ENCODE data around the gene AMT. TPM values are rescaled to one million over a fixed set of nuclear protein-coding genes. Genes with fewer than 3 reads are reported as not detected.

The AMT gene
- polyA plus RNA-seq, 2 of the 4 experiments (the other 2 are of a cell fraction) = 0.83 to 1.4 TPM

DNA sequence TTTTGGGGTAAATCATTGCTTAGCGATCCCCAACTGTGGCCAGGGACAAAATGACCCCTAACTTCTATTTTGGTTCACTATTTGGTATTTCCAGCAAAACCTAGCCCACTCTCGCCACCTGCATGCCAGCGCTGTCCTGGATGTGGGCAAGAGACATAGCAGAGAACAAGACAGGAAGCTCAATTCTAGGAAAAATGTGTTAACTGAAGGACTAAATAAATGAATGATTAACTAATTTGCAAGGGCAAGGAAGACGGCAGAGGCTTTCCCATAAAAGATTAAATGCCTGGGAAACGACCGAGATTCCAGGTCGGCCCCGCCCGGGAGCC, 6.4 kb upstream of the AMT start:
- TF ChIP-seq MAZ (IDR thresholded peaks at IDR 0.05; ENCODE audit: borderline replicate concordance, low read depth, low read length) = no peak
- TF ChIP-seq KDM5A (IDR thresholded peaks at IDR 0.05) = 0 out of 2 replicates have a peak, but pooled peaks have one; percentile 15
- no peak for TF ChIP-seq RNF2 (IDR thresholded peaks at IDR 0.05; ENCODE audit: borderline replicate concordance, low read depth)
- Histone ChIP-seq H3K27ac (peak overlapping the region; percentile 88 to 91), H3K4me1 (peaks cover 7% of the 10 kb centered on the region; the same call in 2 of the 3 replicates), H3K4me3 (peak overlapping the region; percentile 61), H3K4me2 (peak overlapping the region; percentile 80), H3K9me3 (no peaks in the 10 kb centered on the region)
- POLR2A ChIA-PET = interaction anchor here (0.6 to 1.6 kb wide), 14 partner anchors 8 to 439 kb away, joined by 3 to 7 read pairs (median 3); partner anchors contain the start of genes DAG1 and RHOA
- CTCF ChIA-PET = interaction anchor here (0.7 to 1.6 kb wide), 4 partner anchors 19 to 144 kb away, joined by 3 to 4 read pairs (median 4); partner anchors contain the start of gene USP4
- 4% methylated on average over 9 of the region's 9 CpGs for whole genome bisulfite sequencing (ENCODE audit: missing lambda C conversion rate)
- peak; percentile 28 to 42; a peak in 5 of 6 replicates for ATAC-seq
- FAIRE-seq = no peak
- peak in 1 of 2 experiments; percentile 46 for DNase-seq (ENCODE audit: low read depth in 1 of 2, low spot score in 1 of 2)

DNA sequence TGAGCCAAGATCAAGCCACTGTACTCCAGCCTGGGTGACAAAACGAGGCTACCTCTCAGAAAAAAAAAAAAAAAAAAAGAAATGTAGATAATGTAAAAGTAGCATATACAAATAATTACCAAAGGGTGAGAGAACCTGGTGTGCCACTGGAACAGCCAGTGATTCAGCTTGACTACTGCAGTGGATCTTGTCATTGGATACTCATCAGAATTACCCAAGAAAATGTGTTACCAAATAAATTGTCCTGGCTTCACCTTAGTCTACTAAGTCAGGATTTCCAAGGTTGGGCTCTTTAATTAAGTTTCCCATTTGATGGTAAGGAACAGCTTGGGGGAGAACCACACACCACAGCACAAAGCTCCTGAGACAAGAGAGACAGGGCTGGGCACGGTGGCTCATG, 5.3 kb upstream of the AMT start:
- ATAC-seq (no peak), FAIRE-seq (no peak), DNase-seq (ENCODE audit: low read depth in 1 of 2, low spot score in 1 of 2) (no peak)
- no peak for TF ChIP-seq RNF2 (IDR thresholded peaks at IDR 0.05; ENCODE audit: borderline replicate concordance, low read depth)
- TF ChIP-seq MYC (IDR thresholded peaks at IDR 0.05; ENCODE audit: borderline replicate concordance, low read length) = no peak
- TF ChIP-seq, protein P1, sequence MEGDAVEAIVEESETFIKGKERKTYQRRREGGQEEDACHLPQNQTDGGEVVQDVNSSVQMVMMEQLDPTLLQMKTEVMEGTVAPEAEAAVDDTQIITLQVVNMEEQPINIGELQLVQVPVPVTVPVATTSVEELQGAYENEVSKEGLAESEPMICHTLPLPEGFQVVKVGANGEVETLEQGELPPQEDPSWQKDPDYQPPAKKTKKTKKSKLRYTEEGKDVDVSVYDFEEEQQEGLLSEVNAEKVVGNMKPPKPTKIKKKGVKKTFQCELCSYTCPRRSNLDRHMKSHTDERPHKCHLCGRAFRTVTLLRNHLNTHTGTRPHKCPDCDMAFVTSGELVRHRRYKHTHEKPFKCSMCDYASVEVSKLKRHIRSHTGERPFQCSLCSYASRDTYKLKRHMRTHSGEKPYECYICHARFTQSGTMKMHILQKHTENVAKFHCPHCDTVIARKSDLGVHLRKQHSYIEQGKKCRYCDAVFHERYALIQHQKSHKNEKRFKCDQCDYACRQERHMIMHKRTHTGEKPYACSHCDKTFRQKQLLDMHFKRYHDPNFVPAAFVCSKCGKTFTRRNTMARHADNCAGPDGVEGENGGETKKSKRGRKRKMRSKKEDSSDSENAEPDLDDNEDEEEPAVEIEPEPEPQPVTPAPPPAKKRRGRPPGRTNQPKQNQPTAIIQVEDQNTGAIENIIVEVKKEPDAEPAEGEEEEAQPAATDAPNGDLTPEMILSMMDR (IDR thresholded peaks at IDR 0.05) = no peak
- no peak for TF ChIP-seq POLR2A (IDR thresholded peaks at IDR 0.05; ENCODE audit: low read length)
- POLR2A ChIA-PET = interaction anchor here (0.5 to 1.7 kb wide), 3 partner anchors 16 to 43 kb away, joined by 3 read pairs; partner anchors contain the start of genes DAG1, RHOA and TCTA
- H3K4me3 ChIP-seq = no peak overlapping the region
- CTCF ChIA-PET = no interaction called here
- peaks cover 11% of the 10 kb centered on the region for H3K4me1 ChIP-seq
- no peaks in the 10 kb centered on the region for H3K9me3 ChIP-seq
- peak overlapping the region in 1 of 2 experiments; percentile 91; a peak in 1 of 6 replicates for H3K27ac ChIP-seq
- 92% methylated on average over 2 of the region's 2 CpGs for WGBS (ENCODE audit: missing lambda C conversion rate)
- no peak overlapping the region for H3K4me2 ChIP-seq

DNA sequence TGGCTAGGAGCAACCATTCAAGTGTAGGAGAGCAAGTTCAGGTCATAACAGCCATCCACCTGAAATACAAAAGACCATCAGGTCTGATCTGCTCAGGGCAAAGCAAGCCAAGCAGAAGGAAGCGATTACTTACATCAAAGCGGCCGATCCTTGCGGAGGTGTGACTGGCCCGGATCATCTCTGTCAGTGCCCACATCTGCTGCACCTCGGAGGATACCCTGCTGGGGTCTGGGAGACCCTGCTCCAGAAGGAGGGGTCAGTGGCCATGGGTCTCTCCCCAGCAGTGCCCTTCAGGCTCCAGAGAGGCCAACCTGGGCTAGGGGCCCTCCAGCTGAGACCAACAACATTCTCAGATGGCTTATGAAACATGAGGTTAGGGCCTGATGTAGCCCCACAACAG, 2.5 kb upstream of the AMT start:
- DNase-seq (ENCODE audit: low read depth in 1 of 2, low spot score in 1 of 2) = no peak
- CTCF ChIA-PET = interaction anchor here (1.1 kb wide), 1 partner anchor 9 kb away, joined by 3 read pairs; no protein-coding TSS in a partner anchor
- FAIRE-seq = no peak
- WGBS (ENCODE audit: missing lambda C conversion rate) = 82% methylated on average over 6 of the region's 6 CpGs
- TF ChIP-seq BHLHE40 (IDR thresholded peaks at IDR 0.05; ENCODE audit: low read depth, low read length) (no peak), FOSL2 (IDR thresholded peaks at IDR 0.05) (no peak), FOSL2 (CRISPR knock-in tag; IDR thresholded peaks at IDR 0.05) (no peak), EHMT2 (IDR thresholded peaks at IDR 0.05; ENCODE audit: low read depth) (no peak), NFE2L2 (conservative IDR thresholded peaks at IDR 0.05; ENCODE audit: low read length) (no peak), KDM1A (IDR thresholded peaks at IDR 0.05; ENCODE audit: low read depth) (no peak), ZSCAN20 (CRISPR knock-in tag; IDR thresholded peaks at IDR 0.05) (no peak), SMC3 (IDR thresholded peaks at IDR 0.05) (no peak), ESRRA (IDR thresholded peaks at IDR 0.05; ENCODE audit: borderline replicate concordance, low read length) (no peak), RARB (CRISPR knock-in tag; IDR thresholded peaks at IDR 0.05) (no peak), FOSB (CRISPR knock-in tag; IDR thresholded peaks at IDR 0.05) (no peak), HOXB5 (CRISPR knock-in tag; IDR thresholded peaks at IDR 0.05) (no peak), HOXB13 (CRISPR knock-in tag; IDR thresholded peaks at IDR 0.05; ENCODE audit: low read depth) (no peak), RFX5 (IDR thresholded peaks at IDR 0.05) (no peak), PHF8 (IDR thresholded peaks at IDR 0.05; ENCODE audit: borderline replicate concordance, low read depth) (no peak), ZC3H11A (IDR thresholded peaks at IDR 0.05) (no peak)
- TF ChIP-seq, protein P2, sequence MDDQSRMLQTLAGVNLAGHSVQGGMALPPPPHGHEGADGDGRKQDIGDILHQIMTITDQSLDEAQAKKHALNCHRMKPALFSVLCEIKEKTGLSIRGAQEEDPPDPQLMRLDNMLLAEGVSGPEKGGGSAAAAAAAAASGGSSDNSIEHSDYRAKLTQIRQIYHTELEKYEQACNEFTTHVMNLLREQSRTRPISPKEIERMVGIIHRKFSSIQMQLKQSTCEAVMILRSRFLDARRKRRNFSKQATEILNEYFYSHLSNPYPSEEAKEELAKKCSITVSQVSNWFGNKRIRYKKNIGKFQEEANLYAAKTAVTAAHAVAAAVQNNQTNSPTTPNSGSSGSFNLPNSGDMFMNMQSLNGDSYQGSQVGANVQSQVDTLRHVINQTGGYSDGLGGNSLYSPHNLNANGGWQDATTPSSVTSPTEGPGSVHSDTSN (IDR thresholded peaks at IDR 0.05) = no peak
- TF ChIP-seq, protein P3, sequence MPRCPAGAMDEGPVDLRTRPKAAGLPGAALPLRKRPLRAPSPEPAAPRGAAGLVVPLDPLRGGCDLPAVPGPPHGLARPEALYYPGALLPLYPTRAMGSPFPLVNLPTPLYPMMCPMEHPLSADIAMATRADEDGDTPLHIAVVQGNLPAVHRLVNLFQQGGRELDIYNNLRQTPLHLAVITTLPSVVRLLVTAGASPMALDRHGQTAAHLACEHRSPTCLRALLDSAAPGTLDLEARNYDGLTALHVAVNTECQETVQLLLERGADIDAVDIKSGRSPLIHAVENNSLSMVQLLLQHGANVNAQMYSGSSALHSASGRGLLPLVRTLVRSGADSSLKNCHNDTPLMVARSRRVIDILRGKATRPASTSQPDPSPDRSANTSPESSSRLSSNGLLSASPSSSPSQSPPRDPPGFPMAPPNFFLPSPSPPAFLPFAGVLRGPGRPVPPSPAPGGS (IDR thresholded peaks at IDR 0.05) = no peak
- ATAC-seq = no peak
- Histone ChIP-seq H3K27ac (no peak overlapping the region), H3K9me3 (no peaks in the 10 kb centered on the region), H3K4me3 (no peak overlapping the region), H3K4me1 (peaks cover 30% of the 10 kb centered on the region), H3K4me2 (no peak overlapping the region)
- POLR2A ChIA-PET = no interaction called here

Data from A549 (cell line).